HG02798 (cell line): Measurements from ENCODE around the gene CCDC88A.
A peak's percentile ranks its signal among the peaks of the same experiment; 100 is the strongest.

Source experiments
- ATAC-seq: cut with Tn5 transposase; IDR thresholded peaks from one replicate; pipeline ENCODE4 v1.9.1; 2021; ENCODE audit warnings: mild to moderate bottlenecking; ENCODE audit not compliant: unreplicated experiment, poor library complexity

CCDC88A gene

DNA sequence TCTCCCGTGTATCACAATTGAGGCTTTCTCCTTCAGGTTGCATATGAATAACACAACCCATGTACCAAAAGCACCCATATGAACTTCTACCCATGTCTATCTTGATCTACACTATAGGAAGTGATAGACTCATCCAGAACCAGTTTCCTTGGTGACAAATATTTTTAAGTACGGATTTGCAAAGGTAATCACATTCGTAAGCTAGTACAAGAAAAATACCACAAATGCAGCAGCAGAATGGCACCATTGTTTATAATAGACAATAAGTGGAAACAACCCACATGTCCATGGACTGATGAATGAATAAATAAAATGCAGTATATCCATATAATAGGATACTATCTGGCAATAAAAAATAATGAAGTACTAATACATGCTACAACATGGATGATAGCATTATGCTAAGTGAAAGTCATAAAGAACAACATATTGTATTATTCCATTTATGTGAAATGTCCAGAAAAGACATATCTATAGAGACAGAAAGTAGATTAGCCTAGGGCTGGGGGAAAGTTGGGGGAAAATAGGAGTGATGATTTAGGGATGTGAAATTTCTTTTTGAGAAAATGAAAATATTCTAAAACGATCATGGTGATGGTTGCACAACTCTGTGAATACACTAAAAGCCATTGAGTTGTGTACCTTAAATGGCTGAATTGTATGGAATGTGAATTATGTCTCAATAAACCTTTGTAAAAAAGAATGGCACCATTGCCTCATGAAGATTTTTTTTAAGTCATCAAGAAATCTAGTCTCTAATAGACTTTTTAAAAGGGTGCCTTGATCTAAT is 3.4 kb upstream of the CCDC88A start:
- no peak for ATAC-seq

DNA sequence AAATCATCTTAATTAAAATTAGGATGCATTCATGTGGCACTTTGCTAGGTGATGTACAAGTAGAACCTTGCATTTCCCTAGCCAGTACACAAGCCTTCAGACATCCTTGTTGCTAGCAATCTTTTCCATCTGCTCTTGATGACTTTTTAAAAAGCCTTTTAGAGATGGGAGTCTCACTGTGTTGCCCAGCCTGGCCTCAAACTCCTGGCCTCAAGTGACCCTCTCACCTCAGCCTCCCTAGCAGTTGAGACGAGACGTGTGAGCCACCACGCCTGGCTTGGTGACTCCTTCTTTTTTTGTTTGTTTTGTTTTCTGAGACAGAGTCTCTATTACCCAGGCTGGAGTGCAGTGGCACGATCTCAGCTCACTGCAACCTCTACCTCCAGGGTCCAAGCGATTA is 1.7 kb upstream of the CCDC88A start:
- no peak for ATAC-seq

DNA sequence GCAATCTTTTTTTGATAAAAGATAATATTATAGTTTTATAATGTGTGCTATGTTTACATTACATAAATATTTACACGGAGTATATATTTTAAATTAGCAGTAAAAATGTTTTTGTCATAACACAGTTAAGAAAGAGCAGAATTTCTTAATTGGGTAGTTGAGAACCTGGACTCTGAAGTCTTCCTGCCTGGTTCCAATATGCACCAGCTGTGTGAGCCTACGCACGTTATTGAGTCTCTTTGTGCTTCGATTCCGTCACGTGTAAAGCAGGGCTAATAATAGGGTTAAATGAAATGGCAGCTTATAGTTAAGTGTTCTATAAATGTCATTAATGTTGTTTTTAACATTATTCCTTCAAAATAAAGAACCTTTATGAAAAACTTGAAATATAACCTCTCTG is 1.2 kb upstream of the CCDC88A start:
- ATAC-seq: no peak

DNA sequence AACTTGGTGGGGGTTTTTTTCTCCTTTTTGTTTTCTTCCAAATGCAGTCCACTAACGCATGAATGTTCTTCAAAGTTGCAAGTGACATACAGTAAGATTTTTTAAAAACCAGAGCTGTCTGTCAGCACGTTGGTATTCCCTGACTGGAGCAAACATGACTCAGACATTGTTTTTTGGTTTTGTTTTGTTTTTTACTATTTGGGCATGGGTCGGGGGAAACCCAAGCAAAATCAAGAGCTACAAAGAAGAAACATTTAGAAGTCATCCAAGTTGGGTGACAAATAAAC is 726 bp upstream of the CCDC88A start:
- no peak for ATAC-seq

DNA sequence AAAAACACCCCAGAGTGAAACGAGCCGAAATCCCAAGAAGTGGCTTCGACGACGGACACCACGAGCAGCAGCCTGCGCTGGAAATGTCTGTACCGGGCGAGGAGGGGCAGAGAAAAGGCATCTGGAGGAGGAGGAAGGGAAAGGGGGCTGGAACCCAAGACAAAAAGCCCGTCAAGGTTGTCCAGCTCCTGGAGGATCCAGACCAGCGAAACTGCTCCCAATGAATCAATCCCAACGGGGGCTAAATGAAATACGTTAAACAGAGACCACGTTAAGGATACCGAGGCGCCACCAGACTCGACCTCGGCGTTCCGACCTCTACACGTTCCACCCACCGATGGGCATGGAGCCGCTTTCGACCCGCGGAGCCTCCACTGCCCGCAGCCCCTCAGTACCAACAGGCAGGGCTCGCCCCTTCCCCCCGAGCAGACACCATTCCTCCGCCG is 400 bp downstream of the CCDC88A start:
- ATAC-seq: no peak

DNA sequence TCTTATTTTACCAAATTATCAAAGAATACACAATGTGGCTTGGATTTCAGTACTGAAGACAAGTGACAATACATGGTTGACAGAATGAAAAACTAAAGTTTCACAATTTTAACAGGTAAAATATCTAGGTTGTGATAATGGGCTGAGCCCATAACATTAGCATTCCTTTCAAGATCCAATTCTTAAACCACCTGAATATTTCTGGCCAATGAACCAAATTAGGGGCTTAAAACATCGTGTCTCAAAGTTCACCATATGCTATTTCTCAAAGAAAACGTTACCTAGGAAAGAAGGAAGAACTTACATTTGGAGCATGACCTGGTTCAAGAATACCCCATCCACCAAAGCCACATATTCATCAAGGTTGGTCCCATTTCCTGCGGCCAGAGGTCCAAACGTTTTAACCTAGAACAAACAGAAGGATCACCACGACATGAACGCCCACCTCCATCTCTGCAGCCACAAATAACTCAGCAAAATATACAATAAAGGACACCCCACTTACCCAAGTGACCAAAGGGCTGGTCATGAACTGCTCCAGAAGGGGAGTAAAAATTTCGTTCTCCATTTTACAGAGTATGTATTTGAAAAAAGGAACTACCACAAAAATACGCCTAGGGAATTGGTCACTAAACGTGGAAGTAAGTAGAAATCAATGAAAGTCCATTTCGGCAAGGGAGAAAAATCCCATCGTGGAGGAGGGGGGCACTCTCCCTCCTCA is 984 bp downstream of the CCDC88A start:
- ATAC-seq: no peak

DNA sequence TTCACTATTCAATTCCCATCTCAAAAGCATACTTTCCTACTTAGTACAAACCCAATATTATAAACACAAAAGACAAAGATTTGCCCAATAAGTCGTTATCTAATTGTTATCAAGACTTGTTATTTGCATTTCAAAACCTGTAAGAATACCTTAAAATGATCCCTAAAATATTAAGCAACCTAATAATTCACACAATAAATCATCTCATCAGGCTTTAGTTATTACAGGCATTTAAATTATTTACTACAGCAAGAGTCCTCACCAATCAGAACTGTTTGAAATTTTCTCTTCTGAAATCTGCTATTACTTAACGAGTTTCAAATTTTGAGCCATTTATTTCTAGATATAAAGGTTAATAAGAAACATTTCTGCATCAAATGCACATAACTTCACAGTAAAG is 1.6 kb downstream of the CCDC88A start:
- ATAC-seq: no peak

DNA sequence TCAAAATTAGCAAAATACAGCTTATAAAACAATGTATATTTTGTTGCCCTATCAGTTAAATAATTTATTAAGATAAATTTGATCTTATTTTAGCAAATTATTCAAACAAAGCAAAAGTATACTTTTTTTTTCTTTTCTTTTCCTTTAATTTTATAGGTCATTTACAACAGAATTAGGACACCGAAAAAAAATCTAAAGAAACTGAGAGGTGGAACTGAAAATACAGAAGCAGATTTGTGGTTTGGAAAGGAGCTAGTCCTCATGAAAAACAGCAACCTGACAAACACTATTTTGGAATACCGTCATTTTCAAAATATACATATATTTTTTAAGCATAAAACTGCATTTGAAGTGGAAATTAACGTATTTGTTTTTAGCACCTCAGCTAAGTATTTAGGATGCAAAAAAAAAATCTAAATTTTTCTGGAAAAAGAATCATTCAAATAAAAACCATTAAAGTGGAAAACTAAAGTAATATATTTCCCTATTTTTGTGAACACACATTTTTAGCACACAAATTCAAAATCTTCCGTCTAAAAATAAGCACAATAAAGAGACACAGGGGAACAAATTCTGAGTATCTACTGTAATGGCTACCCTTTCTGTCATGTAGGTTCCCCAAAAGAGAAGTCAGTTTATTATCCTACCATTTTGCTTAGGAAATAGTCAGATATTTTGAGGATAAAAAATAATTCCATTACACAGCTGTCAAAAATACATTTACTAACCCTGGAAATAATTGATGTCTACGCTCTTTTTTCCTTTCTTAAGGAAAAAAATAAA is 2.7 kb downstream of the CCDC88A start:
- no peak for ATAC-seq

DNA sequence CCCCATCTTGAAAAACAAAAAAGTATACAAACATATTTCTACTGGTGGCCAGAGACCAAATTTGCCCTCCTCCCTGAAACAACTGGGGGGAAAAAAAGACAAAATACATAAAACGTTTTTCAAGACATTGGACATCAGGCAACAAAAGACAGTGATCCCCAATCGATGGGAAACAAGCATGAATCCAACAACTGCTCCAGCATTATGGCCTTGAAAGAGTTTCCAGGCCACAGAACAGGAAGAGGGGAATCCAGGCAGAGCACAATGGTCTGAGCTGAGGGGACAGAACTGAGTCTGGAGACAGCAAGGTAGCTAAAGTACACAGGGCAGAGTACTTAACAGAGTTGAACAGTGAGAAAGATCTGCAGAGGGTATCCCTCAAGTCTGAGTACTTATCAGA is 4.4 kb downstream of the CCDC88A start:
- no peak for ATAC-seq

DNA sequence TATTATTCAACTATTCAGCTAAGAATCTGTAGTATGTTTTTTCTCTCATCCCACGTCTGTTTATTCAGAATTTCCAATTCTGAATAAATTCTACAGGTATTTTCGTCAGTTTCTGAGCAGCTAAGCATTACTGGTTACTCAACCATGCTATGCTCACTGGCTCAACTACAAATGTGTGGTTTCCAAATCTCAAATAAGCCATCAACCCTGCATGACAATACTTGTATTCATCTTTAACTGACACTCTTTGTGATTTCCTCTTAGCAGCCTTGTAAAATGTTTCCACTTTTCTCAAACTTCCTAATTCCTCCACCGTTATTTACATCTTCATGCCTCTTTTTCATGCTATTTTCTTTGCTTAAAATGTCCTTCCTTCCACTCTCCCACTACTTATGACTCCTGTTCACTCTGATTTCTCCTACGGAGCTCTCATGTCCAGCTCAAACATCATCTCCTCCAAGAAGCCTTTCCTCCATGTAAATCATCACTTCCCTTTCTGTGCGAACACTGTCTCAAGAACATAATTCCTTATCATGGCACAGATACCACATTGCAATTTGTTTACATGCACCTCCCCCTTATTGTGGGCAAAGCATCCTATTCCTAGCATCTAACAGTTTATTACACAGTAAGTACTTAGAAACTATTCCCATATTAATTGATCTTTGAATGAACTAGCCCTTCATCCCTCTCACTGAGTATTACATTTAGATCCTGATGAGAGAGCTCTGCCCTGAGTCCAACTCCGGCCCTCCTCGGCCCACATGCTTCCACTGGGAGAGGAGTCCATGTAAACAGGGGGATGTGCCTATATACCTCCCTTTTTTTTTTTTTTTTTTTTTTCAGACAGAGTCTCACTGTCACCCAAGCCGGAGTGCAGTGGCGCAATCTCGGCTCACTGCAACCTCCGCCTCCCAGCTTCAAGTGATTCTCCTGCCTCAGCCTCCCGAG is 10.5 kb downstream of the CCDC88A start:
- no peak for ATAC-seq

DNA sequence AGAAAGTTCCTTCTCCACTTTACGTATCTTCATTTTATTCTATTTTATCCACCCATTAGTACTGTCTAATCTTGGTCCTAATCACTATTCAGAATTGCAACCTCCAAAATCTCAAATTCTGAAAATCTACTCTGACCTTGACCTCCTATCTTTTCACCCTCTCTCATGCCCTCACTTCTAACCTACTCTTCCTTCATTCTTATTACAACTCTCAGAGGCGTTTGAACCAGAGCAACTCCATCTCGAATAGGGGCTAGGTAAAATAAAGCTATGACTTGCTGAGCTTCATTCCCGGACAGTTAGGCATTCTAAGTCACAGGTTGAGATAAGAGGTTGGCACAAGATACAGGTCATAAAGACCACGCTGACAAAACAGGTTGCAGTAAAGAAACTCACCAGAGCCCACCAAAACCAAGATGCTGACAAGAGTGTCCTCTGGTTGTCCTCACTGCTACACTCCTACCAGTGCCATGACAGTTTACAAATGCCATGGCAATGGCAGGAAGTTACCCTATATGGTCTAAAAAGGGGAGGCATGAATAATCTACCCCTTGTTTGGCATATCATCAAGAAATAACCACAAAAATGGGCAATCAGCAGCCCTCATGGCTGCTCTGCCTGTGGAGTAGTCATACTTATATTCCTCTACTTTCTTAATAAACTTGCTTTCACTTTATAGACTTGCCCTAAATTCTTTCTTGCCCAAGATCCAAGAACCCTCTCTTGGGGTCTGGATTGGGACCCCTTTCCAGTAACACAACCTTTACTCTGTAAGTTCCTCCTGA is 11.4 kb downstream of the CCDC88A start:
- ATAC-seq: no peak

DNA sequence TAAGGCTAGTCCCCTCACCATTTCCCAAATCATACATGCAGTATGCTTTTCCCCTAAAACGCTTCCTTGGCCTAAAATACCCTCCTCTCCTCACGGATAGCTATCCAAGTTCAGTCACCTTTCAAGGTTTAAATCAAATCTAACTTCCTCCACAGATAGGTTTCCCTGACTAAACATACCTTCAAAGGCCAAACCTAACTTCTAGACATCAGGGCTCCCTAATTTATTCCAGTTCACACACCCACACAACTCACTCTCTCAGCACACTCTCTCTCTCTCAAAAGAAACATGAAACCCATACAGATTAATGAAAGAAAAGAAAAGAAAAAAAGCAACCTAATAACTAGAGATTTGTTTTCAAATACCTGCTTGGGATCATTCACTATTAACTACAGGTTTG is 14.5 kb downstream of the CCDC88A start:
- no peak for ATAC-seq

DNA sequence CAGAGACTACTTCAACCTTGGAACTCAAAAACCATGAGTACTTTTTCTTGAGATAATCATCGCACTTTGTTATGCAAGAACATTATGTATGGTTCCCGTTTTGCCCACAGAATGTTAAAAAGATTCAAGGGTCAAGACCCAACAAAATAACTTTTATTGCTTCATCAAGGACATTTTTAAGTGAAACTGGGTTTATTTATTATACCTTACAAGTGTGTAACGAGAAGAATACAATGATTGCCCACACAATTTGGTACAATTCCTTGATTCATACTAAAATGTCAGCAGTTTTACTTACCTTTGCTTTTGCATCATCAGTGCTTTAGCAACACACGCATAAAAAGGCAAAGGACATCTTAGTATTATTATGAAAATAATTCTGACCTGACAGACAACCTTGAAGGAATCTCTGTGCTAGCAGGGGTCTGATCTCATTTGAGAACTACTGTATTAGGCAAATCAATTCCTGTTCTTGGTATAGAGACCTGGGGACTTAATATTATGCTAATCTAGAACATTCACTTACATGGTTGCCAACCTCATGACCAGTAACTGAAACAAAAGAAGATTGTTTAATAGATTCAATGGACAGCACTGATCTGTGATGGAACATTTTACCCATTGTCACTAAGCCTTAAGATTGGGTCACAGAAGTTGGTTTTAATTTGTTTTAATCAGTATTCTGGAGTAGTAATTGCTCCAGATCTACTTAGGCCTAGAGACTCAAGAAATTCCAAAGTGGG is 16.2 kb downstream of the CCDC88A start:
- no peak for ATAC-seq

DNA sequence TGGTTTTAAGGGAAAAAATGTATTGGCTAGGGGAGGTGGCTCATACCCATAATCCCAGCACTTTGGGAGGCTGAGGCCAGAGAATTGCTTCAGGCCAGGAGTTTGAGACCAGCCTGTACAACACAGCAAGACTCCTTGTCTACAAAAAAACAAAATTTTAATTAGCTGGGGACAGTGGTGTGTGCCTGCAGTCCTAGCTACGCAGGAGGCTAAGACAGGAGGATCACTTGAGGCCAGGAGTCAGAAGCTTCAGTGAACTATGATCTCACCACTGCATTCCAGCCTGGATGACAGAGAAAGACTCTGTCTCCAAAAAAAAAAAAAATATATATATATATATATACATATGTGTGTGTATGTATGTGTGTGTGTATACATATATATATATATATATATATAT is 18.5 kb downstream of the CCDC88A start:
- no peak for ATAC-seq

DNA sequence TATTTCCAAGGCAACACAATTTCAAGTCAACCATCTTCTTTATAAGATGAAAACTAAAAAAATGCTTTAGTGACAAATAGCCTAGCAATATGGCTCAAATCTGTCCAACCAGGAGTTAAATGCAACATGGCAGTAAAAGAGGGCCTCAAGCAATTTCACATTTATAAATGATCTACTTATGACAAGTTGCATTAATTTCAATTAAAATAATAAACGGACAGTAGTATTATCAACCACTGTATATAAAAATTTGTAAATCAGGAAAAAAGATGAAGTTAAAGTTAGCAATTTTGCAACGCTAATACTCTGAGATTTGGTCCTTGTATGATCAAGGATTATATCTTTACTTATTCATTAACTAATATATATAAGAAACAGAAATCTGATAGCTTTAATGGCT is 19.3 kb downstream of the CCDC88A start:
- no peak for ATAC-seq

DNA sequence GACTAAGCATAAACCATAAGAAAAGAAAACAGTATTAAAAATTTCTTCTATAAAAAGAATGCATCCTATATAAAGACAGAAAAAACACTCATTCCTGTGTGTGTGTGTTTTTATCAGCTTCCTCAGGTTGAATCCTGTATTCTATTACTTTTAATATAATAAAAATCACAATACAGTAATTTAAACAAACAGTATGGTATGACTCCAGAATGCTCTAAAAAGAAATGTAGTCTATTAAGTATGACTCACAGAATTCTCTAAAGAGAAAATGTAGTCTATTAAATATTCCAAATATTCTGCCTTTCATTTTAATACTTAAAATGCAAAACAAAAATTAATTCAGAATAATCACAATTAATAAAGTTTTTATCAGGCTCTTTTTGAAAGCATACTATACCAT is 19.8 kb downstream of the CCDC88A start:
- no peak for ATAC-seq

DNA sequence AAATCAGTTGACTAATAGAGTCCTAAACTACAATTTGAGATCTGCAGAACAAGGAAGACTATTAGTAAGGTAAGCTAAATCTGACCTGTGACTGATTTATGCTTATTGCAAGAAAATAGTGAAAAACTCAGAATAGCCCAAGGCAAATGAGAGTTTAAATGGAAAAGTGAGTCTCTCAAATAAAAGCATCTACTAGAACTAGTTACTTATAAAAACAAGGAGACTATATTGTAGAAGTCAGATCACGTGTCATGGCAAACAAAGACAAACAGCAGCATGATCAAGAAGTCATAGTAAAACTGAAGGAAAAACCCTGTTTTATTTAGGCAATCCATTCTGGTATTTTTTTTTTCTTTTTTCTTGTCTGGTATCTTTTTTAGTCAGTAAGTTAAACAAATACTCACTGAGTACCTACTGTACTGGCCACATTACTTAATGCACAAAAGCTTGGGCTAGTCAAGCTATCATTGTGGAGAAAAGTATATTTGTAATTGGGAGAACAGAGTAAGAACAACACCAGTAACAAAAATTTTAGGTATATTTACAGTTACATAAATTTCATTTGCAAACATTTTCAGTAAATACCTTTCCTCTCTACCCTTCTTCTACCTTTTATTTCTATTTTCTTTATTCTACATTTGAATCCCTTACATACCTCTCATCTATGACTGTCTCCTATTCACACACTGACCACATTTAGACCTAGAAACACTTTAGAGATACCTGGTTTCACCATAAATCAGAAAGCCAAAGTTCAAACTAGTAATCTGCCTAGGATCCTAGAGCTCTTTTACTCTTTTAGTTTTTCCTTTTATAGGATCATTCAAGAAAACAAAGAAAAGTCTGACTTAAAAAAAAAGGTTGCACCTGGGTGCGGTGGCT is 23.7 kb downstream of the CCDC88A start:
- ATAC-seq: peak; percentile 45
